Measurements from ENCODE around the gene TYMP.

- TF ChIP-seq CTCF (IDR thresholded peaks at IDR 0.05) (no peak), POLR2AphosphoS5 (IDR thresholded peaks at IDR 0.05; ENCODE audit: insufficient read depth in 1 of 2, low read depth in 1 of 2) (no peak)
Observed at GRCh38 chr22:50527921-50528681, 1.7 kb downstream of the TYMP start.
